CD14-positive monocyte (primary cell): ENCODE results near the gene SUPT6H. TPM values are rescaled to one million over a fixed set of nuclear protein-coding genes. Genes with fewer than 3 reads are reported as not detected.

Experiments used
- DNase-seq, 3 donors: peaks; one replicate each; pipeline ENCODE4 v3.0.0-alpha.2; 2011 to 2022
- H2AFZ ChIP-seq: 2 replicates; pipeline ENCODE4 v1.6.0; 2012; ENCODE audit warnings: mild to moderate bottlenecking, low read depth, low read length, inconsistent platforms; ENCODE audit not compliant: insufficient read depth, poor library complexity, severe bottlenecking
- H3K27ac ChIP-seq, 2 donors: 1 replicate in 1 of 2; 2 replicates in 1 of 2; pipeline ENCODE4 v1.5.1; 2012 to 2013; ENCODE audit warnings: low read length in 2 of 2, control low read depth in 1 of 2, inconsistent platforms in 1 of 2, low read depth in 1 of 2, mild to moderate bottlenecking in 1 of 2
- H3K27me3 ChIP-seq, 2 donors: one replicate each; pipeline versions ENCODE4 v1.6.0 to v1.6.1; 2011 to 2013; ENCODE audit warnings: low read length in 2 of 2; ENCODE audit not compliant: control insufficient read depth in 2 of 2, insufficient read depth in 2 of 2
- H3K36me3 ChIP-seq, 2 donors: replicated peaks in 1 of 2; 1 replicate in 1 of 2; 2 replicates in 1 of 2; pipeline versions ENCODE4 v1.5.1 to v1.6.1; 2012 to 2013; ENCODE audit warnings: low read length in 2 of 2, control low read depth in 1 of 2, inconsistent platforms in 1 of 2, mild to moderate bottlenecking in 1 of 2; ENCODE audit not compliant: insufficient read depth in 2 of 2, control insufficient read depth in 1 of 2
- H3K4me1 ChIP-seq, 2 donors: 1 replicate in 1 of 2; 2 replicates in 1 of 2; pipeline versions ENCODE4 v1.5.1 to v1.6.1; 2012 to 2013; ENCODE audit warnings: low read length in 2 of 2, control low read depth in 1 of 2, inconsistent platforms in 1 of 2, mild to moderate bottlenecking in 1 of 2, moderate library complexity in 1 of 2; ENCODE audit not compliant: insufficient read depth in 2 of 2, control insufficient read depth in 1 of 2
- H3K4me2 ChIP-seq: replicated peaks from 2 replicates; pipeline ENCODE3; 2012; ENCODE audit warnings: low read length, moderate library complexity, mild to moderate bottlenecking; ENCODE audit not compliant: poor library complexity, severe bottlenecking; ENCODE audit errors: extremely low read depth
- H3K4me3 ChIP-seq, 3 experiments: fragments of 200-600 bp in 1 of 3; sonication (generic) in 1 of 3; replicated peaks in 1 of 3; 1 replicate in 2 of 3; 2 replicates in 1 of 3; pipeline ENCODE4 v1.5.1; 2011 to 2013; ENCODE audit warnings: low read length in 3 of 3, mild to moderate bottlenecking in 3 of 3, control low read depth in 2 of 3, low read depth in 2 of 3, inconsistent platforms in 1 of 3, moderate library complexity in 1 of 3
- H3K79me2 ChIP-seq: 2 replicates; pipeline ENCODE4 v1.6.0; 2012; ENCODE audit warnings: mild to moderate bottlenecking, control low read depth, inconsistent platforms, low read length, moderate library complexity; ENCODE audit not compliant: insufficient read depth
- H3K9ac ChIP-seq: 2 replicates; pipeline ENCODE4 v1.6.0; 2017; ENCODE audit warnings: low read length, mild to moderate bottlenecking; ENCODE audit not compliant: insufficient read depth, poor library complexity, severe bottlenecking
- H3K9me3 ChIP-seq, 2 donors: replicated peaks in 1 of 2; 1 replicate in 1 of 2; 2 replicates in 1 of 2; pipeline versions ENCODE4 v1.5.1 to v1.6.1; 2012 to 2013; ENCODE audit warnings: low read length in 2 of 2, control low read depth in 1 of 2; ENCODE audit not compliant: control insufficient read depth in 1 of 2, insufficient read depth in 1 of 2
- H4K20me1 ChIP-seq: 2 replicates; pipeline ENCODE4 v1.6.0; 2012; ENCODE audit warnings: mild to moderate bottlenecking, low read length, control low read depth, moderate library complexity; ENCODE audit not compliant: insufficient read depth
- H3K27ac Mint-ChIP-seq, 7 donors: one replicate each; pipeline ENCODE4 v1.8.0; 2020; ENCODE audit warnings: mild to moderate bottlenecking in 7 of 7, mixed read lengths in 7 of 7, moderate library complexity in 6 of 7, inconsistent platforms in 2 of 7
- H3K27me3 Mint-ChIP-seq, 3 donors: one replicate each; pipeline ENCODE4 v1.8.0; 2021 to 2022; ENCODE audit warnings: low read depth in 3 of 3, mild to moderate bottlenecking in 3 of 3, mixed read lengths in 3 of 3, moderate library complexity in 3 of 3, inconsistent platforms in 1 of 3
- H3K36me3 Mint-ChIP-seq, 2 donors: one replicate each; pipeline ENCODE4 v1.8.0; 2020; ENCODE audit warnings: mixed read lengths in 2 of 2, inconsistent platforms in 1 of 2, mild to moderate bottlenecking in 1 of 2
- H3K4me1 Mint-ChIP-seq: one replicate; pipeline ENCODE4 v1.8.0; 2020; ENCODE audit warnings: mild to moderate bottlenecking, mixed read lengths
- H3K4me3 Mint-ChIP-seq, 2 donors: one replicate each; pipeline ENCODE4 v1.8.0; 2020; ENCODE audit warnings: mild to moderate bottlenecking in 2 of 2, mixed read lengths in 2 of 2, moderate library complexity in 1 of 2
- H3K9me3 Mint-ChIP-seq, 7 donors: one replicate each; pipeline ENCODE4 v1.8.0; 2020 to 2022; ENCODE audit warnings: mixed read lengths in 7 of 7, mild to moderate bottlenecking in 6 of 7, moderate library complexity in 6 of 7, inconsistent platforms in 2 of 7
- CTCF ChIP-seq: fragments of 200-600 bp; IDR thresholded peaks from one replicate; pipeline ENCODE4 v1.8.0; 2022; ENCODE audit warnings: antibody characterized with exemption, mild to moderate bottlenecking
- WGBS: methylation state at CpG from one replicate; pipeline ENCODE4 v1.1.5; 2013; ENCODE audit warnings: missing lambda C conversion rate; ENCODE audit not compliant: insufficient coverage; 5-methylcytosine and 5-hydroxymethylcytosine counted together
- intact Hi-C, 2 donors: fragments of 100-400 bp; cut with micrococcal nuclease; formaldehyde crosslinking; loops; one replicate each; pipeline versions ENCODE4 v1.15.0 to v1.15.1; 2023
- polyA plus RNA-seq, 3 donors: library from polyadenylated mRNA; depleted of rRNA in 1 of 3; unstranded in 2 of 3; stranded (reverse) in 1 of 3; fragments of 300-500 nt in 2 of 3; fragments of >200 nt in 1 of 3; fragmentation: Illumina TruSeq in 2 of 3; gene quantifications; 1 replicate in 2 of 3; 2 replicates in 1 of 3; pipeline ENCODE4 v1.2.3, GENCODE V29; 2012 to 2021

The SUPT6H gene
- polyA plus RNA-seq, 3 donors: 3.8 to 33.9 (median 7.8) TPM

GRCh38 chr17:28634206-28634865, 27.7 kb upstream of the SUPT6H start:
- no peak overlapping the region for H3K4me2 ChIP-seq
- H2AFZ ChIP-seq: no peak overlapping the region
- peaks cover 96 to 100% of the 10 kb centered on the region in 2 donors for H3K36me3 ChIP-seq
- H3K9me3 ChIP-seq: no peaks in the 10 kb centered on the region
- Mint-ChIP-seq H3K4me3 (no peak overlapping the region), H3K27ac (no peak overlapping the region), H3K9me3 (no peaks in the 10 kb centered on the region), H3K36me3 (peaks cover 95 to 100% of the 10 kb centered on the region in 2 donors), H3K27me3 (no peaks in the 10 kb centered on the region), H3K4me1 (peaks cover 6% of the 10 kb centered on the region)
- no peaks in the 10 kb centered on the region for H3K4me1 ChIP-seq
- WGBS: 94% methylated on average over 12 of the region's 14 CpGs
- H3K9ac ChIP-seq: no peak overlapping the region
- H3K27ac ChIP-seq: peak overlapping the region in 1 of 2 donors; percentile 20
- peaks cover 65% of the 10 kb centered on the region for H3K79me2 ChIP-seq
- no peak for DNase-seq
- TF ChIP-seq CTCF: no peak
- H4K20me1 ChIP-seq: peaks cover 88% of the 10 kb centered on the region
- intact Hi-C loops: no loop called here
- no peaks in the 10 kb centered on the region for H3K27me3 ChIP-seq
- H3K4me3 ChIP-seq: no peak overlapping the region

DNA sequence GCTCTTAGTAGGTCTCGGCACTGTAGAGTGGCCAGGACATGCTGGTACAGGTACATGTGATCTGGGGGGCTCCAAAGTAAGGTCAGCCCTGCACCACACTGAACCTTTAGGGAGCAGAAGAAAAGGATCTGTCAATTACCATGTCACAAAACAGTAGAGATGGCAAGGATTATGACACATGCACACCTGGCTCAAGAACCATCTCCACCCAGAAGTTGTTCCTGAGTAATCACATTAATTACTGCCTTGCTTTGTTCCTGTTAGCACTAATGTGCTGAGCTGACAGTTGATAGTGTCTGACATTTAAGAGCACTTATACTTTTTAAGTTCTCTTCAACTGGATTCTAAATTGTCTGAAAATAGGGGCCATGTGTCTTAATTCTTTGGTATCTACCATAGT, 26.5 kb upstream of the SUPT6H start:
- Histone ChIP-seq H3K4me2 (no peak overlapping the region), H3K9me3 (no peaks in the 10 kb centered on the region), H3K27me3 (no peaks in the 10 kb centered on the region), H3K36me3 (peaks cover 99 to 100% of the 10 kb centered on the region in 2 donors), H3K9ac (no peak overlapping the region), H3K4me3 (no peak overlapping the region), H3K4me1 (no peaks in the 10 kb centered on the region), H3K79me2 (peaks cover 75% of the 10 kb centered on the region), H3K27ac (no peak overlapping the region), H4K20me1 (peaks cover 96% of the 10 kb centered on the region), H2AFZ (no peak overlapping the region)
- WGBS: no CpG with 5 or more reads among the region's 1 CpG
- Mint-ChIP-seq H3K9me3 (no peaks in the 10 kb centered on the region), H3K27me3 (no peaks in the 10 kb centered on the region), H3K27ac (no peak overlapping the region), H3K4me3 (no peak overlapping the region), H3K4me1 (peaks cover 6% of the 10 kb centered on the region), H3K36me3 (peaks cover 97 to 100% of the 10 kb centered on the region in 2 donors)
- DNase-seq: no peak
- intact Hi-C loops: no loop called here
- no peak for TF ChIP-seq CTCF
